Fibroblast of skin of right biceps (primary cell): ENCODE measurements around the gene KCNK7.
"Not testable (repeated sequence)": the region's sequence is repeated elsewhere in the genome, so short reads cannot be mapped to it uniquely, and the experiment has no call there.

Experiments
- DNase-seq: peaks from one replicate; pipeline ENCODE4 v3.0.0-alpha.2; 2013

The KCNK7 gene

GRCh38 chr11:65571420-65571819 is 24.2 kb downstream of the KCNK7 start:
- DNase-seq: no peak

GRCh38 chr11:65569973-65570918 is 25.4 kb downstream of the KCNK7 start, which contains the start of gene ZNRD2:
Gene ZNRD2, plus strand, starts transcription at chr11:65570477. Its CDS starts 15 bp downstream, at chr11:65570492.
- peak; percentile 99 for DNase-seq

GRCh38 chr11:65569164-65569972 is 26.2 kb downstream of the KCNK7 start:
- no peak for DNase-seq

- no peak for DNase-seq
Measured at GRCh38 chr11:65565624-65566453, 29.8 kb downstream of the KCNK7 start.

- DNase-seq: not testable (repeated sequence)
Measured at GRCh38 chr11:65564879-65565559, 30.6 kb downstream of the KCNK7 start.

- DNase-seq: no peak
Measured at GRCh38 chr11:65563601-65564000, 32.0 kb downstream of the KCNK7 start.

- no peak for DNase-seq
Measured at GRCh38 chr11:65562788-65563187, 32.8 kb downstream of the KCNK7 start.

- DNase-seq: no peak
Measured at GRCh38 chr11:65562020-65562419, 33.6 kb downstream of the KCNK7 start.

- peak; percentile 88 for DNase-seq
Measured at GRCh38 chr11:65560555-65561418, 34.8 kb downstream of the KCNK7 start.

GRCh38 chr11:65559951-65560537 is 35.6 kb downstream of the KCNK7 start:
- DNase-seq: peak; percentile 69

- no peak for DNase-seq
Measured at GRCh38 chr11:65559535-65559934, 36.1 kb downstream of the KCNK7 start.

GRCh38 chr11:65558930-65559509 is 36.6 kb downstream of the KCNK7 start:
- DNase-seq: no peak

GRCh38 chr11:65558002-65558929 is 37.3 kb downstream of the KCNK7 start, which contains the start of gene LTBP3:
Gene LTBP3, minus strand, starts transcription at chr11:65558359. Its CDS starts 400 bp downstream, at chr11:65557959.
- peak; percentile 89 for DNase-seq

GRCh38 chr11:65557280-65558001 is 38.2 kb downstream of the KCNK7 start:
- no peak for DNase-seq

GRCh38 chr11:65556470-65557279 is 38.9 kb downstream of the KCNK7 start:
- DNase-seq: no peak

GRCh38 chr11:65555693-65556231 is 39.8 kb downstream of the KCNK7 start:
- peak; percentile 87 for DNase-seq

GRCh38 chr11:65554842-65555430 is 40.7 kb downstream of the KCNK7 start:
- DNase-seq: no peak
